H9 (cell line): Measurements from ENCODE around the gene FABP3. TPM values are rescaled to one million over a fixed set of nuclear protein-coding genes. Genes with fewer than 3 reads are reported as not detected.

Source experiments
- DNase-seq: peaks from one replicate; pipeline ENCODE4 v3.0.0-alpha.2; 2017
- H2AFZ ChIP-seq: one replicate; pipeline ENCODE4 v1.6.1; 2013; ENCODE audit warnings: mild to moderate bottlenecking, low read length, control low read depth, moderate library complexity
- H2AK5ac ChIP-seq: 2 replicates; pipeline ENCODE4 v1.6.1; 2013; ENCODE audit warnings: low read length, control low read depth, mixed read lengths; ENCODE audit not compliant: insufficient read length
- H2BK120ac ChIP-seq: one replicate; pipeline ENCODE4 v1.6.1; 2013; ENCODE audit warnings: low read depth, mild to moderate bottlenecking, low read length, control low read depth, inconsistent platforms; ENCODE audit not compliant: poor library complexity, severe bottlenecking
- H2BK12ac ChIP-seq: 2 replicates; pipeline ENCODE4 v1.6.1; 2013; ENCODE audit warnings: low read length, control low read depth, mixed read lengths, low read depth; ENCODE audit not compliant: insufficient read length
- H2BK15ac ChIP-seq: 2 replicates; pipeline ENCODE4 v1.6.1; 2013; ENCODE audit warnings: low read depth, low read length, control low read depth
- H2BK20ac ChIP-seq: one replicate; pipeline ENCODE4 v1.6.1; 2013; ENCODE audit warnings: low read depth, mild to moderate bottlenecking, low read length, control low read depth, inconsistent platforms; ENCODE audit not compliant: poor library complexity, severe bottlenecking
- H2BK5ac ChIP-seq: 2 replicates; pipeline ENCODE4 v1.6.1; 2013; ENCODE audit warnings: low read length, control low read depth, mixed read lengths; ENCODE audit not compliant: insufficient read length
- H3K14ac ChIP-seq: 2 replicates; pipeline ENCODE4 v1.6.1; 2013; ENCODE audit warnings: low read length, control low read depth; ENCODE audit not compliant: insufficient read depth
- H3K18ac ChIP-seq: 2 replicates; pipeline ENCODE4 v1.6.1; 2013; ENCODE audit warnings: low read depth, mild to moderate bottlenecking, mixed read lengths, low read length, control low read depth; ENCODE audit not compliant: insufficient read length
- H3K23ac ChIP-seq: 2 replicates; pipeline ENCODE4 v1.6.1; 2013; ENCODE audit warnings: low read length, control low read depth, mixed read lengths, low read depth; ENCODE audit not compliant: insufficient read length
- H3K23me2 ChIP-seq: 2 replicates; pipeline ENCODE4 v1.6.1; 2013; ENCODE audit warnings: low read depth, mild to moderate bottlenecking, mixed read lengths, low read length, control low read depth; ENCODE audit not compliant: insufficient read length, poor library complexity, severe bottlenecking
- H3K27ac ChIP-seq: 2 replicates; pipeline ENCODE4 v1.5.1; 2013; ENCODE audit warnings: low read length, control low read depth, mixed read lengths, low read depth; ENCODE audit not compliant: insufficient read length
- H3K27me3 ChIP-seq: 2 replicates; pipeline ENCODE4 v1.6.1; 2013; ENCODE audit warnings: low read length, control low read depth, inconsistent platforms; ENCODE audit not compliant: insufficient read depth
- H3K4ac ChIP-seq: 2 replicates; pipeline ENCODE4 v1.6.1; 2013; ENCODE audit warnings: low read depth, mild to moderate bottlenecking, control low read depth, inconsistent platforms, low read length, moderate library complexity
- H3K4me1 ChIP-seq: 2 replicates; pipeline ENCODE4 v1.6.1; 2013; ENCODE audit warnings: low read length, control low read depth, inconsistent platforms; ENCODE audit not compliant: insufficient read depth
- H3K4me2 ChIP-seq: 2 replicates; pipeline ENCODE4 v1.6.1; 2013; ENCODE audit warnings: low read length, control low read depth, mixed read lengths; ENCODE audit not compliant: insufficient read length, insufficient read depth
- H3K56ac ChIP-seq: 2 replicates; pipeline ENCODE4 v1.6.1; 2013; ENCODE audit warnings: low read depth, mild to moderate bottlenecking, mixed read lengths, low read length, control low read depth; ENCODE audit not compliant: insufficient read length
- H3K79me1 ChIP-seq: 2 replicates; pipeline ENCODE4 v1.6.1; 2013; ENCODE audit warnings: low read depth, mild to moderate bottlenecking, moderate library complexity, low read length, control low read depth, inconsistent platforms; ENCODE audit not compliant: insufficient read depth, poor library complexity, severe bottlenecking
- H3K79me2 ChIP-seq: 2 replicates; pipeline ENCODE4 v1.6.1; 2013; ENCODE audit warnings: low read length, control low read depth, inconsistent platforms; ENCODE audit not compliant: insufficient read depth
- H3K9ac ChIP-seq: 2 replicates; pipeline ENCODE4 v1.6.1; 2013; ENCODE audit warnings: low read length, control low read depth, mixed read lengths; ENCODE audit not compliant: insufficient read length; ENCODE audit errors: extremely low read depth
- H3K9me3 ChIP-seq: one replicate; pipeline ENCODE4 v1.6.1; 2013; ENCODE audit warnings: low read depth, low read length, inconsistent platforms; ENCODE audit not compliant: control insufficient read depth
- H3T11ph ChIP-seq: one replicate; pipeline ENCODE4 v1.6.1; 2013; ENCODE audit warnings: mild to moderate bottlenecking, low read length, control low read depth, inconsistent platforms
- H4K20me1 ChIP-seq: one replicate; pipeline ENCODE4 v1.6.1; 2013; ENCODE audit not compliant: control insufficient read depth, insufficient read length, insufficient read depth
- H4K5ac ChIP-seq: 2 replicates; pipeline ENCODE4 v1.6.1; 2013; ENCODE audit warnings: low read depth, mild to moderate bottlenecking, mixed read lengths, low read length, control low read depth; ENCODE audit not compliant: insufficient read length
- H4K8ac ChIP-seq: replicated peaks from 2 replicates; pipeline ENCODE4 v1.6.1; 2013; ENCODE audit warnings: low read length, control low read depth, mixed read lengths, low read depth; ENCODE audit not compliant: insufficient read length
- H4K91ac ChIP-seq: 2 replicates; pipeline ENCODE4 v1.6.1; 2013; ENCODE audit warnings: low read depth, mild to moderate bottlenecking, moderate library complexity, mixed read lengths, low read length, control low read depth; ENCODE audit not compliant: insufficient read length
- H3K27ac Mint-ChIP-seq, 3 experiments: 2 replicates in 2 of 3; 3 replicates in 1 of 3; pipeline ENCODE4 v1.8.0; 2020 to 2021; ENCODE audit warnings: mixed read lengths in 3 of 3, mild to moderate bottlenecking in 1 of 3, moderate library complexity in 1 of 3
- H3K27me3 Mint-ChIP-seq: 2 replicates; pipeline ENCODE4 v1.8.0; 2021; ENCODE audit warnings: low read depth, mild to moderate bottlenecking, moderate library complexity, mixed read lengths
- H3K36me3 Mint-ChIP-seq, 3 experiments: 2 replicates in 2 of 3; 3 replicates in 1 of 3; pipeline ENCODE4 v1.8.0; 2020 to 2021; ENCODE audit warnings: low read depth in 3 of 3, mixed read lengths in 3 of 3; ENCODE audit not compliant: insufficient read depth in 1 of 3
- H3K4me1 Mint-ChIP-seq, 2 experiments: 2 replicates each; pipeline ENCODE4 v1.8.0; 2020; ENCODE audit warnings: mixed read lengths in 2 of 2
- H3K4me3 Mint-ChIP-seq, 2 experiments: 2 replicates in 1 of 2; 3 replicates in 1 of 2; pipeline ENCODE4 v1.8.0; 2020 to 2021; ENCODE audit warnings: mild to moderate bottlenecking in 2 of 2, mixed read lengths in 2 of 2, moderate library complexity in 1 of 2
- H3K9me3 Mint-ChIP-seq, 2 experiments: 2 replicates in 1 of 2; 3 replicates in 1 of 2; pipeline ENCODE4 v1.8.0; 2020; ENCODE audit warnings: mild to moderate bottlenecking in 2 of 2, mixed read lengths in 2 of 2, moderate library complexity in 1 of 2
- WGBS: extraction: QIAGEN DNeasy Blood & Tissue Kit; methylation state at CpG from one replicate; pipeline ENCODE4 v1.1.7; 2013; ENCODE audit warnings: missing lambda C conversion rate, low lambda C conversion rate, mixed read lengths; ENCODE audit not compliant: insufficient read length; ENCODE audit errors: extremely low coverage; 5-methylcytosine and 5-hydroxymethylcytosine counted together
- total RNA-seq: library from RNA; stranded (reverse); gene quantifications from 2 replicates; pipeline ENCODE4 v1.2.1, GENCODE V29; 2021
- TF ChIP-seq, protein P1 (sequence below): fragments of 200-600 bp; sonication (generic); conservative IDR thresholded peaks from 3 replicates; pipeline ENCODE4 v1.8.0; 2021; ENCODE audit warnings: antibody characterized with exemption, mild to moderate bottlenecking

The FABP3 gene
- total RNA-seq, 1 experiment from 2014 or later: 9.0 TPM

GRCh38 chr1:31377364-31377863, 4.5 kb upstream of the FABP3 start:
- no CpG with 5 or more reads among the region's 3 CpGs for WGBS
- H3K36me3 Mint-ChIP-seq: no peaks in the 10 kb centered on the region
- H2AFZ ChIP-seq: no peak overlapping the region
- no peaks in the 10 kb centered on the region for H3K9me3 ChIP-seq
- H2BK15ac ChIP-seq: no peak overlapping the region
- no peak overlapping the region for H3K4ac ChIP-seq
- H3K4me1 ChIP-seq: peaks cover 7% of the 10 kb centered on the region; the same call in 1 of the 2 replicates
- no peak overlapping the region for H2BK5ac ChIP-seq
- H4K8ac ChIP-seq: no peak overlapping the region
- no peak overlapping the region for H2AK5ac ChIP-seq
- no peak overlapping the region for H3K27ac ChIP-seq
- H2BK12ac ChIP-seq: no peak overlapping the region
- no peak overlapping the region for H3K23ac ChIP-seq
- H3K27ac Mint-ChIP-seq: no peak overlapping the region
- H3K18ac ChIP-seq: no peak overlapping the region
- no peaks in the 10 kb centered on the region for H3K79me1 ChIP-seq
- TF ChIP-seq, protein P1, sequence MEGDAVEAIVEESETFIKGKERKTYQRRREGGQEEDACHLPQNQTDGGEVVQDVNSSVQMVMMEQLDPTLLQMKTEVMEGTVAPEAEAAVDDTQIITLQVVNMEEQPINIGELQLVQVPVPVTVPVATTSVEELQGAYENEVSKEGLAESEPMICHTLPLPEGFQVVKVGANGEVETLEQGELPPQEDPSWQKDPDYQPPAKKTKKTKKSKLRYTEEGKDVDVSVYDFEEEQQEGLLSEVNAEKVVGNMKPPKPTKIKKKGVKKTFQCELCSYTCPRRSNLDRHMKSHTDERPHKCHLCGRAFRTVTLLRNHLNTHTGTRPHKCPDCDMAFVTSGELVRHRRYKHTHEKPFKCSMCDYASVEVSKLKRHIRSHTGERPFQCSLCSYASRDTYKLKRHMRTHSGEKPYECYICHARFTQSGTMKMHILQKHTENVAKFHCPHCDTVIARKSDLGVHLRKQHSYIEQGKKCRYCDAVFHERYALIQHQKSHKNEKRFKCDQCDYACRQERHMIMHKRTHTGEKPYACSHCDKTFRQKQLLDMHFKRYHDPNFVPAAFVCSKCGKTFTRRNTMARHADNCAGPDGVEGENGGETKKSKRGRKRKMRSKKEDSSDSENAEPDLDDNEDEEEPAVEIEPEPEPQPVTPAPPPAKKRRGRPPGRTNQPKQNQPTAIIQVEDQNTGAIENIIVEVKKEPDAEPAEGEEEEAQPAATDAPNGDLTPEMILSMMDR: no peak
- no peak for DNase-seq
- no peaks in the 10 kb centered on the region for H3K27me3 ChIP-seq
- peaks cover 2% of the 10 kb centered on the region; the same call in 1 of the 2 replicates for H3K27me3 Mint-ChIP-seq
- H2BK20ac ChIP-seq: no peak overlapping the region
- H4K91ac ChIP-seq: no peak overlapping the region
- H4K5ac ChIP-seq: no peak overlapping the region
- no peaks in the 10 kb centered on the region for H4K20me1 ChIP-seq
- no peak overlapping the region for H3K14ac ChIP-seq
- no peak overlapping the region for H3K9ac ChIP-seq
- H3K4me3 Mint-ChIP-seq: no peak overlapping the region
- H3T11ph ChIP-seq: no peak overlapping the region
- no peak overlapping the region for H3K56ac ChIP-seq
- no peaks in the 10 kb centered on the region; a peak in 1 of 5 replicates for H3K9me3 Mint-ChIP-seq
- H3K79me2 ChIP-seq: no peaks in the 10 kb centered on the region
- H2BK120ac ChIP-seq: no peak overlapping the region
- peaks cover 27 to 38% of the 10 kb centered on the region in 2 experiments for H3K4me1 Mint-ChIP-seq
- peaks cover 10% of the 10 kb centered on the region for H3K23me2 ChIP-seq
- H3K4me2 ChIP-seq: no peak overlapping the region
